Adrenal gland (tissue), 5 donors: ENCODE measurements around the gene HBS1L.

Source experiments
- POLR2A ChIP-seq, 2 donors: fragments of 450-650 bp; IDR thresholded peaks; one replicate each; pipeline ENCODE4 v1.6.1; 2017; ENCODE audit warnings: antibody characterized with exemption in 2 of 2, mild to moderate bottlenecking in 2 of 2, moderate library complexity in 1 of 2
- TF ChIP-seq, protein P1 (sequence below), 6 experiments: fragments of 450-650 bp in 4 of 6; fragments of 200-600 bp in 2 of 6; sonication (generic) in 1 of 6; IDR thresholded peaks; 1 replicate in 5 of 6; 2 replicates in 1 of 6; pipeline versions ENCODE4 v1.5.1 to v1.8.0; 2016 to 2021; ENCODE audit warnings: antibody characterized with exemption in 6 of 6, mild to moderate bottlenecking in 2 of 6, moderate library complexity in 1 of 6
- donor health status: DM: no; HTN: no; CAD: no.

DNA sequence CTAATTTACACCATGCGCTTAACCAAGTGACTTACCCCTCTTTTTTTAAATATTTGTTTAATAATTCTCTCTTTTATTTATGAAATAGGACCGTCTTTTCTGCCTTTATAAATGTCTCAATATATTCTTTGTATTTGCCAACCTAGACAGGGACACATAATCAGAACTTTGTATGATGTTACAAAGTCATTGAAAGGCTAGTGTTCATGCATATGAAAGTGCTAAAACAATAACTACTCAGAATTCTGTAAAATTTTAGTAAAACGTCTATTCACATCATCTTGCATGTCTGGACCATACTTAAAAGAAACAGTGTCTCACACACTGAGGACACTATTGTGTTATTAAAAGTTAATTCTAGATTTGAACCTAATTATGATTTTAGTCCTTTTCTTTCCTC is 41.1 kb upstream of the HBS1L start:
- TF ChIP-seq POLR2A (IDR thresholded peaks at IDR 0.05) = no peak
- TF ChIP-seq, protein P1, sequence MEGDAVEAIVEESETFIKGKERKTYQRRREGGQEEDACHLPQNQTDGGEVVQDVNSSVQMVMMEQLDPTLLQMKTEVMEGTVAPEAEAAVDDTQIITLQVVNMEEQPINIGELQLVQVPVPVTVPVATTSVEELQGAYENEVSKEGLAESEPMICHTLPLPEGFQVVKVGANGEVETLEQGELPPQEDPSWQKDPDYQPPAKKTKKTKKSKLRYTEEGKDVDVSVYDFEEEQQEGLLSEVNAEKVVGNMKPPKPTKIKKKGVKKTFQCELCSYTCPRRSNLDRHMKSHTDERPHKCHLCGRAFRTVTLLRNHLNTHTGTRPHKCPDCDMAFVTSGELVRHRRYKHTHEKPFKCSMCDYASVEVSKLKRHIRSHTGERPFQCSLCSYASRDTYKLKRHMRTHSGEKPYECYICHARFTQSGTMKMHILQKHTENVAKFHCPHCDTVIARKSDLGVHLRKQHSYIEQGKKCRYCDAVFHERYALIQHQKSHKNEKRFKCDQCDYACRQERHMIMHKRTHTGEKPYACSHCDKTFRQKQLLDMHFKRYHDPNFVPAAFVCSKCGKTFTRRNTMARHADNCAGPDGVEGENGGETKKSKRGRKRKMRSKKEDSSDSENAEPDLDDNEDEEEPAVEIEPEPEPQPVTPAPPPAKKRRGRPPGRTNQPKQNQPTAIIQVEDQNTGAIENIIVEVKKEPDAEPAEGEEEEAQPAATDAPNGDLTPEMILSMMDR (IDR thresholded peaks at IDR 0.05) = no peak
